Activated CD4-positive, CD25-positive, alpha-beta regulatory T cell (primary cell): Measurements from ENCODE around the gene SNF8.

Experiments
- DNase-seq, 4 experiments: peaks; one replicate each; lab custom pipeline; 2025; lab: John Stamatoyannopoulos, UW

Gene SNF8

DNA sequence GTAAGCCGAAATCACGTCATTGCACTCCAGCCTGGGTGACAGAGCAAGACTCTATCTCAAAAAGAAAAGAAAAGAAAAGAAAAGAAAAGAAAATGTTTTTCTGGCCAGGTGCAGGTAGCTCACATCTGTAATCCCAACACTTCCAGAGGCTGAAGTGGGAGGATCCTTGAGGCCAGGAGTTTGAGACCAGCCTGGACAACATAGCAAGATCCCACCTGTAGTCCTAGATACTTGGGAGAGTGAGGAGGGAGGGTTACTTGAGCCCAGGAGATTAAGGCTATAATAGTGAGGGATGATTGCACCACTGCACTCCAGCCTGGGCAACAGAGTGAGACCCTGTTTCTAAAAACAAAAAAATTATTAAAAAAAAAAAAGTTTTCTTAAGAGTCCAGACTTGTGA, 54.6 kb downstream of the SNF8 start:
- DNase-seq, result no peak

DNA sequence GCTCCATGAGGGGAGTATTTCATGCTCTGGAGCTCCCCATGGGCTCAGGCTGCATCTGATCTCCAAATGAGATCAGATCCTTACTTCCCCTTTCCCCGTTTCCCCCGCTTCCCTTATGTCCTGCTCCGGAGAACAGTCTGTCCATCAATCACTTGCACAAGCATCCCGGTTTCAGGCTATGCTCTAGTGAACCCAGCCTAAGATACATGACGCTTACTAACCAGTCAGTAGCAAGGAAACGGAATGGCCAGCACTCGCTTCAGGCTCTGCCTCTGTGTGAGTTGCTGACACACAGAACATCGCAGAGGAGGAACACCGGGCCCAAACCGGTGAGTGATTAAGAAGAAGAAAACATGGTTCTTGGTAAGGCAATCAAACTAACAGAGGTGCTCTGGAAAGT, 61.5 kb downstream of the SNF8 start:
- DNase-seq, result no peak

DNA sequence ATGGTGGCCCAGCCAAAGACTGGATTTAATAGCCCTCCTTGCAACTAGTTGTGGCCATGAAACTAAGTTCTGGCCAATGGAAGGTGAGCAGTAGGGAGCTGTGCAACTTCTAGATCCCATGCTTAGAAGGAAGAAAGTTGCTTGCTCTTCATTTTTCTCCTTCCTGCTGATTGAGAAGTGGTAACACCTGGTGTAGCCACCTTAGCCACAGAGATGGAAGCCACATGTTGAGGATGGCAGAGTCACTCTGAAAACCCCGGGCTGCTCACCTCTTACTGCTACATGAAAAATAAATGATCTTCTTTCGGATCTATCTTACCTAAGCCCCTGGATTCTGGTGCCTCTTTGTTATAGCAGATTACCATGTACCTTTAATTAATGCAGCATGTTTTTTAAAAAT, 62.4 kb downstream of the SNF8 start:
- no peak for DNase-seq
